Measurements from ENCODE around the gene FNBP1. TPM values are rescaled to one million over a fixed set of nuclear protein-coding genes. Genes with fewer than 3 reads are reported as not detected.
"Not testable (repeated sequence)": the region's sequence is repeated elsewhere in the genome, so short reads cannot be mapped to it uniquely, and the experiment has no call there.

Gene FNBP1
- total and polyA plus RNA-seq, 5 donors: 10.8 to 27.5 (median 26.3) TPM

DNA sequence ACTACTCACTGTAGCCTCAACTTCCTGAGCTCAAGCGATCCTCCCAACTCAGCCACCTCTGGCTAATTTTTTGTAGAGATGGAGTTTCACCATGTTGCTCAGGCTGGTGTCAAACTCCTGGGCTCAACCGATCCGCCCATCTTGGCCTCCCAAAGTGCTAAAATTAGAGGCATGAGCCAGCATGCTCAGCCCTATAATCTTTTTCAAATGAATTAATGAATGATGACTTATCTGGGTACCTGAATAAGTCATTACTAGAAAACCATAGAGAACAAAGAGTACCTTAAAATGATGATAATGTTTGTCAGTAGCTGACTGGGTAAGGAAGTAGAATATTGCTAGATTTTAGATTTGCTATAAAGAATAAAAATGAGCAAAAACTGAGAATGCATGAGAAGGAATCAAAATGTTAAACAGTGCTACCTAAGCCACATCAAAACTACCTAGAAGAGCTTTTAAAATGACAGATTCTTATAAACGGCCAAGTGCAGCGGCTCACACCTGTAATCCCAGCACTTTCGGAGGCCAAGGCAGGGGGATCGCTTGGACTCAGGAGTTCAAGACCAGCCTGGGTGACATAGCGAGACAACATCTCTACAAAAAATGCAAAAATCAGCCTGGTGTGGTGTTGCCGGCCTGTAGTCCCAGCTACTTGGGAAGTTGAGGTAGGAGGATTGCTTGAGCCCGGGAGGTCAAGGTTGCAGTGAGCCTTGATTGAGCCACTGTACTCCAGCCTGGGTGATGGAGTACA lies 13.6 kb downstream of the FNBP1 start:
- no peaks in the 10 kb centered on the region for H3K4me1 ChIP-seq (ENCODE audit: control insufficient read depth, insufficient read depth, low read length)
- H3K27me3 ChIP-seq (ENCODE audit: control insufficient read depth, insufficient read depth): no peaks in the 10 kb centered on the region
- DNase-seq (no peak), ATAC-seq (no peak)
- no peaks in the 10 kb centered on the region for H3K9me3 ChIP-seq (ENCODE audit: control insufficient read depth, low read length)
- H3K27ac ChIP-seq (ENCODE audit: low read length): no peak overlapping the region
- no peak overlapping the region for H3K4me3 ChIP-seq (ENCODE audit: low read length)
- intact Hi-C loops (cut with DNase I): no loop called here
- WGBS: 88% methylated on average over 10 of the region's 10 CpGs

DNA sequence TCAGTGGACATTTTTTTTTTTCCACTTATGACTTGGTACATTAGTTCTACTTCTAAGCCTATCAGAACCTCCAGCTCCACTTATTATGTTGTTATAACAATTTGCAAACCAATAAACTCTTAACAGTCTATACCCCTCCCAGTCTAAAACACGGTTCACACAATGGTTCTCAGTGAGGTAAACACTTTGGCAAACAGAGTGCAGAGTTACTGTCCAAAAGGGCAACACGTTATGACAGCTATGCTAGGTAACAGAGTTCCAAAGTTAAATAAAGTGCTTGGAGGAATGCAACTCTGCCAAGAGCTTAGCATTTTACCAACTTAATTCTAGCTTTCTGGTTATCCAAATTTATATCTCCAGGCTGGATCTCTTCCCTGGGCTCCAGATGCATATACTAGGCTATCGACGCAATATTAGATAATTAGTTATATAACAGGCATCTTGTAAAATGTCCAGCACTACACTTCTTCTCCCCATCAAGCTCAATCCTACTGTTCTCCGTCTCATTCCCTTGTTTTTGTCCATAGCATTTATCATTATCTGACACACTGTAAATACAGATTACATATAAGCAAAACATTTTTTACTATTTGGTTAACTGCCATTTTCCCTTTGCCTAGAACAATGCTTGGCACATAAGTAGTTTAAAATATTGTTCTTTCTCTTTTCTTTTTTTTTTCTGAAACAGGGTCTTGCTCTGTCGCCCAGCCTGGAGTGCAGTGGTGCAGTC lies 14.3 kb downstream of the FNBP1 start:
- 51% methylated on average over 6 of the region's 6 CpGs for WGBS
- Histone ChIP-seq H3K4me3 (ENCODE audit: low read length) (no peak overlapping the region), H3K27ac (ENCODE audit: low read length) (no peak overlapping the region), H3K27me3 (ENCODE audit: control insufficient read depth, insufficient read depth) (no peaks in the 10 kb centered on the region), H3K4me1 (ENCODE audit: control insufficient read depth, insufficient read depth, low read length) (peaks cover 3% of the 10 kb centered on the region), H3K9me3 (ENCODE audit: control insufficient read depth, low read length) (no peaks in the 10 kb centered on the region)
- intact Hi-C loops (cut with DNase I): no loop called here
- ATAC-seq (no peak), DNase-seq (no peak)

DNA sequence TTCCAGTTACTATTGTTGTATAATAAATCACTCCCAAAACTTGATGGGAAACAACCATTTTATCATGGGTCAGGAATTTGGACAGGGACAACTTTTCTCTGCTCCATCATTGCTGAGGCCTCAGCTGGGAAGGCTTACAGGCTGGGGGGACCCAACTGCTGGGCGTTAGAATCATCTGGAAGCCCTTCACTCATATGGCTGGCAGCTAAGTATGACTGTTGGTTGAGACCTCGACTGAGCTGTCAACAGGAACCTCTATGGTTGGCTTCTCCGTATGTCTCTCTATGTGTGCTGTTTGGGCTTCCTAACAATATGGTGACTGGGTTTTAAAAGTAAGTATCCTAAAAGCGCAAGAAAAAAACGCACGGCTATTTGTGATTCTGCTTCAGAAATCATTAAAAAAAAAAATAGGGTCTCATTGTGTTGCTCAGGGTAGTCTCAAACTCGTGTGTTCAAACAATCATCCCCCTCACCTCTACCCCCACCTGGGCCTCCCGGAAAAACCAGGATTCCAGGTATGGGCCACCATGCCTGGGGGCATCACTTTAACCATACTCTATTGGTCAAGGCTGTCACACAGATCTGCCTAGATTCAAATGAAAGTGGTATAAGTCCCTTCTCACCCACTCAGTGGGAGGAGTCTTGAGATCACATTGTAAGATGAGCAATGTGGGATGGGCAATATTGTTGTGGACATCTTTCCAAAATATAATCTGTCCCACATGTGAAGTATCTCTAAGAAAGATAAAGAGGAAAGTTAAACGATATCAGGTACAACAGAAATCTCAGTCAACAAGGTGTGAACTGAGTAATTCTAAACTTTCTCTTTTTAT lies 15.2 kb downstream of the FNBP1 start:
- no peaks in the 10 kb centered on the region for H3K9me3 ChIP-seq (ENCODE audit: control insufficient read depth, low read length)
- H3K4me1 ChIP-seq (ENCODE audit: control insufficient read depth, insufficient read depth, low read length): peaks cover 5% of the 10 kb centered on the region
- intact Hi-C loops (cut with DNase I): no loop called here
- no peak for ATAC-seq
- H3K27ac ChIP-seq (ENCODE audit: low read length): no peak overlapping the region
- WGBS: 86% methylated on average over 9 of the region's 9 CpGs
- no peak for DNase-seq
- H3K4me3 ChIP-seq (ENCODE audit: low read length): no peak overlapping the region
- H3K27me3 ChIP-seq (ENCODE audit: control insufficient read depth, insufficient read depth): no peaks in the 10 kb centered on the region

DNA sequence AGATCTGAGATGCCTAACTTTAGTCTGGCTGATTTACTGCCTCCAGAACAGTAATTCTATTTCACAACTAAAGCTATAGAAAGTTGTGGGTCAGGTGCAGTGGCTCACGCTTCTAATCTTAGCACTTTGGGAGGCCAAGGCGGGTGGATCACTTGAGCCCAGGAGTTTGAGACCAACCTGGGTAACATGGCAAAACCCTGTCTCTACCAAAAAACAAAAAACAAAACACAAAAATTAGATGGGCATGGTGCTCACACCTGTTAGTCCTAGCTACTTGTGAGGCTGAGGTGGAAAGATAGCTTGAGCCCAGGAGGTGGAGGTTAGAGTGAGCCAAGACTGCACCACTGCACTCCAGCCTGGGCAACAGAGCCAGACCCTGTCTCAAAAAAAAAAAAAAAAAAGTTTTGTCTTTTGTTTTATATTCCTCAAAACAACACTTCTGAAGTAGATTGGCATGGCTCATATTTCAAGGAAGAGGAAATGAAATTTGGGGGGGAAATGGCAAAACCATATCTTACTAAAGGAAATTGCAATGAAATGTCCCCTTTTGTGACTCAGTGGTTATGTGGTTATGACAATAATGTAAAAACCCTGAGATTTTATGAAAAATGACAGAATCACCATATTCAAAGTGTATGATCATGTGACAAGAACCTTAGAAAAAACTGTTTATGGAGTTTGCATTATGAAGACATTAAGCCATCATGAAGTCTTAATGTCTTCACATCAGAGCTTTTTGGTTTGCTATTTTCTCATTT lies 16.2 kb downstream of the FNBP1 start:
- peaks cover 5% of the 10 kb centered on the region for H3K4me1 ChIP-seq (ENCODE audit: control insufficient read depth, insufficient read depth, low read length)
- intact Hi-C loops (cut with DNase I): no loop called here

DNA sequence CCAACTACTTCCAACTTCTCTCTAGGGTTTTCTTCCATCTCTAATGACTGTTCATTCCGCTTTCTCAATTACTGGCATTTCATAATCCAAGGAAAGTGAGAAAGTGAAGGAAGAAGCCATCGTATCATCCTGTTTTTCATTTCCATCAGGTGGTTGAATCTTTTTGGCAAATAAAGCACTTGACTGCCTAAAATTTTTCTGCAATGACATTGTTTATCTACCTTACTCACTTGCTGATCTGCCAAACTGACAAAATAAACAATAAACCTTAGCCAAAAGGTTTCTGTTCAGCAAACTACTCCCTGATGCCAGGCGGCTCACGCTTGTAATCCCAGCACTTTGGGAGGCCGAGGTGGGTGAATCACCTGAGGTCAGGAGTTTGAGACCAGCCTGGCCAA lies 18.4 kb downstream of the FNBP1 start:
- Histone ChIP-seq H3K27me3 (ENCODE audit: control insufficient read depth, insufficient read depth) (no peaks in the 10 kb centered on the region), H3K4me3 (ENCODE audit: low read length) (no peak overlapping the region), H3K27ac (ENCODE audit: low read length) (no peak overlapping the region), H3K9me3 (ENCODE audit: control insufficient read depth, low read length) (no peaks in the 10 kb centered on the region), H3K4me1 (ENCODE audit: control insufficient read depth, insufficient read depth, low read length) (peaks cover 5% of the 10 kb centered on the region)
- intact Hi-C loops (cut with DNase I): no loop called here
- DNase-seq (no peak), ATAC-seq (no peak)
- WGBS: 94% methylated on average over 5 of the region's 5 CpGs

More for the DNA sequence above, 16.2 kb downstream of the FNBP1 start:
- WGBS: 88% methylated on average over 2 of the region's 2 CpGs
- ATAC-seq: no peak
- no peaks in the 10 kb centered on the region for H3K27me3 ChIP-seq (ENCODE audit: control insufficient read depth, insufficient read depth)
- no peak overlapping the region for H3K4me3 ChIP-seq (ENCODE audit: low read length)
- no peak overlapping the region for H3K27ac ChIP-seq (ENCODE audit: low read length)
- no peaks in the 10 kb centered on the region for H3K9me3 ChIP-seq (ENCODE audit: control insufficient read depth, low read length)
- DNase-seq: no peak

DNA sequence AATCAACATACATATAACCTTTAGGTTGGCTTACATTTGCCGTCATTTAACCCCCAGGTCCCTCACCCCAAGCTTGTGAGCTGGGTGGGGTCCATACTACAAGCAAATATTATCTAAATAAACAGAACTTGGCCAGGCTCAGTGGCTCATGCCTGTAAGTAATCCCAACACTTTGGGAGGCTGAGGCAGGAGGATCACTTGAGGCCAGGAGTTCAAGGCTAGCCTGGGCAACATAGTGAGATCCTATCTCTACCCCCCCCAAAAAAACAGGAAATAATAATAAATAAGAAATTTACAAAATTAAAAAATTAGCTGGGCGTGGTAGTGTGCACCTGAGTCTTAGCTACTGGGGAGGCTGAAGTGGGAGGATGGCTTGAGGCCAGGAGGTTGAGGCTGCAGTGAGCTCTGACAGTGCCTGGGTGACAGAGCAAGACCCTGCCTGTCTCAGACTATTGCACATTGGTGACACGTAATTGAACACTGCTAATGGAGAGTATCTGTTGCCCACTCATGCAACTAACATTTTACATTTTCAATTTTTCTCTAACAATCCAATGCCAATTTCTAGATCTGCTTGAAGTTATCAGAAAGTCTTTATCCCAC lies 18.9 kb downstream of the FNBP1 start:
- Histone ChIP-seq H3K4me3 (ENCODE audit: low read length) (no peak overlapping the region), H3K4me1 (ENCODE audit: control insufficient read depth, insufficient read depth, low read length) (peaks cover 5% of the 10 kb centered on the region), H3K27ac (ENCODE audit: low read length) (no peak overlapping the region), H3K27me3 (ENCODE audit: control insufficient read depth, insufficient read depth) (no peaks in the 10 kb centered on the region), H3K9me3 (ENCODE audit: control insufficient read depth, low read length) (no peaks in the 10 kb centered on the region)
- no peak for DNase-seq
- intact Hi-C loops (cut with DNase I): no loop called here
- WGBS: 98% methylated on average over 3 of the region's 3 CpGs
- no peak for ATAC-seq

DNA sequence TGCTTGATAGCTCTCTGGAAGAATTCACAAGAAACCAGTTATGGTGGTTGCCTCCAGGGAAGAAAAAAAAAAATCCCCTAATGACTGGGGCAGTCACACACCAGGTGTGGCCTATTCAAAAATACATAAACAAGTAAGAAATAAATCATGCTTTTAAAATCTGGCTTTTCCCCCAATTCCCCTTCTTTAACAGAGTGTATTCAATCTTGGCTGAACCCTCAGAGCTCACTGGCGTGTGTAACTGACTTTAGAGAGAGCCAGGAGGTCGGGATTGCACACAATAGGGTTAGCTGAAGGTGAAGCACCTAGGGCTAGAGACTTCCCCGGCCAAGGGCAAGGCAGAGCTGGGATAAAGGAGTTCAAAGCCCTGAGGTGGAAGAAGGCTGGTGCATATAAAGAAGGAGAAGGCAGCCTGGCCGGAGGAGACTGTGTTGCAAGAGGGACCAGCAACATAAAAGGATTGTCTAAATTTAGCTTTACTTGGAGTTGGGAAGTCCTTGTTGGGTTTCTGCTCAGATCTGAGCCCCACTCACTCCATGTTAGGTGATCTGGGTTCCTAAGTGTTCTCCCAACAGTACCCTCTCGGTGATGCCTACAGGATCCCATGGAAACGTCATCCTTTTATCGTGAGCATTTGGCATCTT lies 19.7 kb downstream of the FNBP1 start:
- peaks cover 5% of the 10 kb centered on the region for H3K4me1 ChIP-seq (ENCODE audit: control insufficient read depth, insufficient read depth, low read length)
- H3K27me3 ChIP-seq (ENCODE audit: control insufficient read depth, insufficient read depth): no peaks in the 10 kb centered on the region
- ATAC-seq (peak; percentile 19 to 29), DNase-seq (no peak)
- no peak overlapping the region for H3K27ac ChIP-seq (ENCODE audit: low read length)
- no peak overlapping the region for H3K4me3 ChIP-seq (ENCODE audit: low read length)
- intact Hi-C loops (cut with DNase I): no loop called here
- WGBS: 79% methylated on average over 7 of the region's 7 CpGs
- H3K9me3 ChIP-seq (ENCODE audit: control insufficient read depth, low read length): no peaks in the 10 kb centered on the region

DNA sequence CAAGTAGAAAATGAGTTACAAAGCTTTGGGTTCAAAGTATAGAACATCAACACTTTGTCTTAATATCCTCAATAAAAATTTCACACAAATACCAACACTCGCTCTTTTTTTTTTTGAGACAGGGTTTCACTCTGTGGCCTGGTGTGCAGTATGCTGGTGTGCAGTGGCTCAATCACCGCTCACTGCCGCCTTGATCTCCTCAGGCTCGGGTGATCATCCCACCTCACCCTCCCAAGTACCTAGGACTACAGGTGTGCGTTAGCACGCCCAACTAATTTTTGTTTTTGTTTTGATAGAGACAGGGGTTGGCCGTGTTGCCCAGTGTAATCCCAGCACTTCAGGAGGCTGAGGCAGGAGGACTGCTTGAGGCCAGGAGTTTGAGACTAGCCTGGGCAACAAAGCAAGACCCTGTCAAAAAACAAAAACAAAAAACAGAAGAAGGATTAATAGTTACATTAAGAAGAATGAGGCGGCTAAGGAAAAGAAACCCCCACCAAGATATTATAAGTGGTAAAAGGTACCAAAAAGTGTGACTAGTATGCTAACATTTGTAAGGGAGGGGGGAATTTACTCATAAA lies 20.3 kb downstream of the FNBP1 start:
- Histone ChIP-seq H3K9me3 (ENCODE audit: control insufficient read depth, low read length) (no peaks in the 10 kb centered on the region), H3K4me3 (ENCODE audit: low read length) (no peak overlapping the region), H3K27me3 (ENCODE audit: control insufficient read depth, insufficient read depth) (no peaks in the 10 kb centered on the region), H3K27ac (ENCODE audit: low read length) (no peak overlapping the region), H3K4me1 (ENCODE audit: control insufficient read depth, insufficient read depth, low read length) (peaks cover 5% of the 10 kb centered on the region)
- peak in 1 of 2 donors; percentile 31 for ATAC-seq
- 85% methylated on average over 8 of the region's 8 CpGs for WGBS
- intact Hi-C loops (cut with DNase I): no loop called here
- no peak for DNase-seq

DNA sequence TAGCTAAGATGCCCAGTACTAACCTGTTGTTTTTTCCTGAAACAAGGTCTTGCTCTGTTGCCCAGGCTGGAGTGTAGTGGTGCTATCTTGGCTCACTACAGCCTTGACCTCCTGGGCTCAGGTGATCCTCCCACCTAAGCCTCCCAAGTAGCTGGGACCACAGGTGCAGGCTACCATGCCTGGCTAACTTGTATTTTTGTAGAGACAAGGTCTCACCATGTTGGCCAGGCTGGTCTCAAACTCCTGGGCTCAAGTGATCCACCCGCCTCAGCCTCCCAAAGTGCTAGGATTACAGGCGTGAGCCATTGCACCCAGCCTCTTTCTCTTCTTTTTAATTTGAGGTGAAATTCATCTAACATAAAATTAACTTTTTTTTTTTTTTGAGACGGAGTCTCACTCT lies 21.1 kb downstream of the FNBP1 start:
- H3K9me3 ChIP-seq (ENCODE audit: control insufficient read depth, low read length); ATAC-seq; H3K4me1 ChIP-seq (ENCODE audit: control insufficient read depth, insufficient read depth, low read length); H3K27me3 ChIP-seq (ENCODE audit: control insufficient read depth, insufficient read depth); intact Hi-C loops (cut with DNase I); H3K27ac ChIP-seq (ENCODE audit: low read length); DNase-seq; H3K4me3 ChIP-seq (ENCODE audit: low read length): not testable (repeated sequence)
- 99% methylated on average over 3 of the region's 3 CpGs for whole genome bisulfite sequencing

DNA sequence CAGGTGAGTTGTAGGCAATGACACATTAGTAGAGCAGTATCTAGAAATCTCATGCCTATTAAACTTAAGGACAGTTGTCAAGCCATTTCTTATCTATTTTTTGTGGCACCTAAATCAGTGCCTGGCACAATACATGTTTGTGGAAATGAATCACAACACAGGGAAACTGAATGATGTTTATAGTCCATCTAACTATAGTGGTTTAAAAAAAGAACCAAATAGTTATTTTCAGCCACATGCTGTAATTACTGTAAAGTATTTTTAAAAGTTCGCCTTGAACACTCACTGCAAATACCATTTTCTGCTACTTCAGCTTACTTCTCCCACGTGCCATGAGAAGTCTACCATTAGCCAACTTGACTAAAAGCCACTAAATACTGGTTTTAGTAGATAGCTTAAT lies 21.9 kb downstream of the FNBP1 start:
- intact Hi-C loops (cut with DNase I): no loop called here
- DNase-seq (no peak), ATAC-seq (no peak)
- H3K27me3 ChIP-seq (ENCODE audit: control insufficient read depth, insufficient read depth): no peaks in the 10 kb centered on the region
- no peak overlapping the region for H3K27ac ChIP-seq (ENCODE audit: low read length)
- peaks cover 5% of the 10 kb centered on the region for H3K4me1 ChIP-seq (ENCODE audit: control insufficient read depth, insufficient read depth, low read length)
- WGBS: 47% methylated on average over 2 of the region's 2 CpGs
- H3K9me3 ChIP-seq (ENCODE audit: control insufficient read depth, low read length): no peaks in the 10 kb centered on the region
- no peak overlapping the region for H3K4me3 ChIP-seq (ENCODE audit: low read length)

All from right cardiac atrium (tissue), 5 donors.